Keratinocyte (primary cell): ENCODE data around the gene GPBAR1. TPM values are rescaled to one million over a fixed set of nuclear protein-coding genes. Genes with fewer than 3 reads are reported as not detected.

Experiments used
- DNase-seq: peaks from one replicate; pipeline ENCODE4 v3.0.0-alpha.2; 2011; ENCODE audit warnings: low read depth, missing footprints, low spot score
- FAIRE-seq: peaks from 2 replicates; lab custom pipeline; 2011; peaks lifted over from hg19 to GRCh38; lab: Jason Lieb, UNC
- H2AFZ ChIP-seq: 2 replicates; pipeline ENCODE4 v1.6.0; 2012; ENCODE audit warnings: low read length, control low read depth, inconsistent platforms; ENCODE audit not compliant: control insufficient read depth
- H3K27ac ChIP-seq: 2 replicates; pipeline ENCODE4 v1.5.1; 2011; ENCODE audit warnings: low read length; ENCODE audit not compliant: control insufficient read depth, insufficient read depth
- H3K27me3 ChIP-seq: 3 replicates; pipeline ENCODE4 v1.6.0; 2011; ENCODE audit warnings: low read length; ENCODE audit not compliant: control insufficient read depth, insufficient read depth; ENCODE audit errors: extremely low read depth
- H3K36me3 ChIP-seq, 2 experiments: 2 replicates in 1 of 2; 3 replicates in 1 of 2; pipeline ENCODE4 v1.5.1; 2011; ENCODE audit warnings: low read length in 2 of 2, mild to moderate bottlenecking in 1 of 2; ENCODE audit not compliant: control insufficient read depth in 2 of 2, insufficient read depth in 2 of 2; ENCODE audit errors: extremely low read depth in 1 of 2
- H3K4me1 ChIP-seq: 3 replicates; pipeline ENCODE4 v1.5.1; 2011; ENCODE audit warnings: low read length; ENCODE audit not compliant: control insufficient read depth, insufficient read depth; ENCODE audit errors: extremely low read depth
- H3K4me2 ChIP-seq: 3 replicates; pipeline ENCODE4 v1.6.0; 2011; ENCODE audit warnings: low read depth, low read length; ENCODE audit not compliant: control insufficient read depth, insufficient read depth; ENCODE audit errors: extremely low read depth
- H3K4me3 ChIP-seq, 3 experiments: fragments of 200-600 bp in 1 of 3; sonication (generic) in 1 of 3; 2 replicates in 2 of 3; 3 replicates in 1 of 3; pipeline ENCODE4 v1.5.1; 2011 to 2016; ENCODE audit warnings: low read length in 3 of 3, mild to moderate bottlenecking in 3 of 3, control low read depth in 2 of 3, inconsistent platforms in 1 of 3, low read depth in 1 of 3, mixed read lengths in 1 of 3, mixed run types in 1 of 3, moderate library complexity in 1 of 3; ENCODE audit not compliant: control insufficient read depth in 2 of 3, insufficient read depth in 2 of 3; ENCODE audit errors: extremely low read depth in 1 of 3
- H3K79me2 ChIP-seq: 2 replicates; pipeline ENCODE4 v1.6.0; 2012; ENCODE audit warnings: low read length; ENCODE audit not compliant: control insufficient read depth, insufficient read depth
- H3K9ac ChIP-seq: 3 replicates; pipeline ENCODE4 v1.6.0; 2011; ENCODE audit warnings: low read length; ENCODE audit not compliant: control insufficient read depth, insufficient read depth; ENCODE audit errors: extremely low read depth
- H3K9me1 ChIP-seq: 3 replicates; pipeline ENCODE4 v1.6.0; 2011; ENCODE audit warnings: low read length; ENCODE audit not compliant: control insufficient read depth, insufficient read depth; ENCODE audit errors: extremely low read depth
- H3K9me3 ChIP-seq: 2 replicates; pipeline ENCODE4 v1.5.1; 2012; ENCODE audit warnings: low read depth, low read length; ENCODE audit not compliant: control insufficient read depth
- H4K20me1 ChIP-seq: 3 replicates; pipeline ENCODE4 v1.6.0; 2011; ENCODE audit warnings: low read length; ENCODE audit not compliant: control insufficient read depth, insufficient read depth; ENCODE audit errors: extremely low read depth
- EZH2 ChIP-seq: IDR thresholded peaks from one replicate; pipeline ENCODE4 v1.6.1; 2012; ENCODE audit warnings: inconsistent platforms, mild to moderate bottlenecking, low read length, moderate library complexity
- dilution Hi-C: fragments of 300-500 bp; cut with MboI; formaldehyde crosslinking; loops from one replicate; pipeline ENCODE4 v1.7.0; 2020; ENCODE audit warnings: low sequenced_read_pairs; ENCODE audit not compliant: extremely low pct_ligation_motif_present
- polyA plus RNA-seq, 5 experiments: library from polyadenylated mRNA; depleted of rRNA in 3 of 5; stranded (reverse) in 3 of 5; stranded (forward) in 1 of 5; unstranded in 1 of 5; fragments of >200 nt; gene quantifications; 1 replicate in 1 of 5; 2 replicates in 3 of 5; 3 replicates in 1 of 5; pipeline versions ENCODE4 v1.2.1 to v1.2.3, GENCODE V29; 2011 to 2012; ENCODE audit warnings: missing spikeins in 2 of 5, low read depth in 1 of 5, low replicate concordance in 1 of 5
- TF ChIP-seq, protein P1 (sequence below), 3 experiments: IDR thresholded peaks in 1 of 3; conservative IDR thresholded peaks in 1 of 3; optimal IDR thresholded peaks in 1 of 3; 2 replicates in 2 of 3; 3 replicates in 1 of 3; pipeline versions ENCODE3 to v1.5.1; 2011; ENCODE audit warnings: low read length in 3 of 3, mild to moderate bottlenecking in 3 of 3, moderate library complexity in 2 of 3, control low read depth in 1 of 3, inconsistent platforms in 1 of 3; ENCODE audit not compliant: insufficient read depth in 2 of 3; ENCODE audit errors: extremely low read depth in 1 of 3

GPBAR1 gene
- polyA plus RNA-seq, 1 donor (not counting 4 experiments of a cell fraction or from before 2014, with no cell fraction given), result 0.12 TPM

GRCh38 chr2:218300141-218300540 lies 39.3 kb downstream of the GPBAR1 start:
- H3K79me2 ChIP-seq, result no peaks in the 10 kb centered on the region
- no peak for TF ChIP-seq EZH2
- TF ChIP-seq, protein P1, sequence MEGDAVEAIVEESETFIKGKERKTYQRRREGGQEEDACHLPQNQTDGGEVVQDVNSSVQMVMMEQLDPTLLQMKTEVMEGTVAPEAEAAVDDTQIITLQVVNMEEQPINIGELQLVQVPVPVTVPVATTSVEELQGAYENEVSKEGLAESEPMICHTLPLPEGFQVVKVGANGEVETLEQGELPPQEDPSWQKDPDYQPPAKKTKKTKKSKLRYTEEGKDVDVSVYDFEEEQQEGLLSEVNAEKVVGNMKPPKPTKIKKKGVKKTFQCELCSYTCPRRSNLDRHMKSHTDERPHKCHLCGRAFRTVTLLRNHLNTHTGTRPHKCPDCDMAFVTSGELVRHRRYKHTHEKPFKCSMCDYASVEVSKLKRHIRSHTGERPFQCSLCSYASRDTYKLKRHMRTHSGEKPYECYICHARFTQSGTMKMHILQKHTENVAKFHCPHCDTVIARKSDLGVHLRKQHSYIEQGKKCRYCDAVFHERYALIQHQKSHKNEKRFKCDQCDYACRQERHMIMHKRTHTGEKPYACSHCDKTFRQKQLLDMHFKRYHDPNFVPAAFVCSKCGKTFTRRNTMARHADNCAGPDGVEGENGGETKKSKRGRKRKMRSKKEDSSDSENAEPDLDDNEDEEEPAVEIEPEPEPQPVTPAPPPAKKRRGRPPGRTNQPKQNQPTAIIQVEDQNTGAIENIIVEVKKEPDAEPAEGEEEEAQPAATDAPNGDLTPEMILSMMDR (optimal IDR thresholded peaks at IDR 0.05 in 1 of 3, IDR thresholded peaks at IDR 0.05 in 1 of 3, conservative IDR thresholded peaks at IDR 0.05 in 1 of 3; ENCODE audit: extremely low read depth in 1 of 3, insufficient read depth in 2 of 3, low read length in 3 of 3), result no peak
- H4K20me1 ChIP-seq, result no peaks in the 10 kb centered on the region
- H3K9me1 ChIP-seq, result no peaks in the 10 kb centered on the region
- no peak overlapping the region for H3K27ac ChIP-seq
- no peaks in the 10 kb centered on the region for H3K27me3 ChIP-seq
- peaks cover 41% of the 10 kb centered on the region for H3K4me1 ChIP-seq
- no peak overlapping the region for H3K9ac ChIP-seq
- FAIRE-seq (no peak), DNase-seq (no peak)
- H2AFZ ChIP-seq, result no peak overlapping the region
- dilution Hi-C loops, result no loop called here
- H3K4me2 ChIP-seq, result no peak overlapping the region
- H3K4me3 ChIP-seq, result no peak overlapping the region
- H3K36me3 ChIP-seq, result no peaks in the 10 kb centered on the region
- H3K9me3 ChIP-seq, result no peaks in the 10 kb centered on the region

GRCh38 chr2:218301176-218301819 lies 40.5 kb downstream of the GPBAR1 start:
- FAIRE-seq (peak; percentile 71), DNase-seq (no peak)
- H2AFZ ChIP-seq, result peak overlapping the region; percentile 82
- no peaks in the 10 kb centered on the region for H4K20me1 ChIP-seq
- no peak overlapping the region for H3K4me3 ChIP-seq
- H3K9me3 ChIP-seq, result no peaks in the 10 kb centered on the region
- dilution Hi-C loops, result no loop called here
- no peak overlapping the region for H3K9ac ChIP-seq
- peaks cover 30% of the 10 kb centered on the region for H3K4me1 ChIP-seq
- H3K36me3 ChIP-seq, result no peaks in the 10 kb centered on the region
- H3K79me2 ChIP-seq, result no peaks in the 10 kb centered on the region
- no peak overlapping the region for H3K4me2 ChIP-seq
- H3K27me3 ChIP-seq, result no peaks in the 10 kb centered on the region
- TF ChIP-seq EZH2, result no peak
- TF ChIP-seq, protein P1 (optimal IDR thresholded peaks at IDR 0.05 in 1 of 3, IDR thresholded peaks at IDR 0.05 in 1 of 3, conservative IDR thresholded peaks at IDR 0.05 in 1 of 3; ENCODE audit: extremely low read depth in 1 of 3, insufficient read depth in 2 of 3, low read length in 3 of 3), result peak; percentile 86 to 95 (median 90)
- H3K27ac ChIP-seq, result peak overlapping the region; percentile 36
- no peaks in the 10 kb centered on the region for H3K9me1 ChIP-seq
